Measurements from ENCODE around the gene TESK1.
A peak's percentile ranks its signal among the peaks of the same experiment; 100 is the strongest.

The TESK1 gene

DNA sequence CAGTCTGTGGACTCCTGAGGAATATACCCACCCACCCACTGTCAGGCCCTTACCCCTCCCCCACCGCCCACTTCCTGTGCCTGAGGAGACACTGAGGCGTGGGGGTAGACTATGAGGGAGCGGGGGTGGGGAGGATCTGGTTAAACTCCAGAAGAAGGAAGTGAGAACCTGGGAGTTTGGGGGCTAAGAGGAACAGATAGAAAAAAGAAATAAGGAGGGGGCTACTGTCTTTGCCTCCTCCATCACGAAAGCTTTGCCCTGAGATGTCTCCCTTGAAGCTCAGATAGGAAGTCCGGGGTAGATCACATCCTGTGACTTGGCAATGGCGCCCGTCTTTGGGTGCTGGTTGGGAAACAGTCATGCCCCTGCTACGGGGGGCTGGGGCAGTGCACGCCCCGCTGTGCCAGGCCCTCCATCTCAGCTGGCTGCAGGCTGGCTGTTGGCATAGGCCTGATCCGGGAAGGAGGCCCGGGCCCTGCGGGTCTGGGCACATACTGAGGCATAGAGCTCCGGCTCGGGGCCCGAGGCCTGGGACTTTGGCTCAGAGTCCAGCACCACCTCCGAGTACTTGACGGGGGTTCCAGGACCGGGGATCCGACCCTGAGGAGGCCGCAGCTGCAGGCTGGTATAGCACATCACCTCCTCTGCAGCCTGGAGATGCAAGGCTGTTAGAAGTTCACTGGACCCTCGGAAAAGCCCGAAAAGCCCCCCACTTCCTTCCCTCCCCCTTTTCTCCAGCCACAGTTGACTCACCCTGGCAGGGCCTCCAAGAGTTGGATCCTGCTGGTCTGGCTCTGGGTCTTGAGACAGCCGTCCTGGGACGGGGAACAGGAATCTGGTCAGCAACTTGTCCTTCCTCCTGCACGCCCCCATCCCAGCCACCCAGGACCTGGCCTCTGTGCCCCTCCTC, 44.6 kb downstream of the TESK1 start:
- DNase-seq = peak; percentile 55

DNA sequence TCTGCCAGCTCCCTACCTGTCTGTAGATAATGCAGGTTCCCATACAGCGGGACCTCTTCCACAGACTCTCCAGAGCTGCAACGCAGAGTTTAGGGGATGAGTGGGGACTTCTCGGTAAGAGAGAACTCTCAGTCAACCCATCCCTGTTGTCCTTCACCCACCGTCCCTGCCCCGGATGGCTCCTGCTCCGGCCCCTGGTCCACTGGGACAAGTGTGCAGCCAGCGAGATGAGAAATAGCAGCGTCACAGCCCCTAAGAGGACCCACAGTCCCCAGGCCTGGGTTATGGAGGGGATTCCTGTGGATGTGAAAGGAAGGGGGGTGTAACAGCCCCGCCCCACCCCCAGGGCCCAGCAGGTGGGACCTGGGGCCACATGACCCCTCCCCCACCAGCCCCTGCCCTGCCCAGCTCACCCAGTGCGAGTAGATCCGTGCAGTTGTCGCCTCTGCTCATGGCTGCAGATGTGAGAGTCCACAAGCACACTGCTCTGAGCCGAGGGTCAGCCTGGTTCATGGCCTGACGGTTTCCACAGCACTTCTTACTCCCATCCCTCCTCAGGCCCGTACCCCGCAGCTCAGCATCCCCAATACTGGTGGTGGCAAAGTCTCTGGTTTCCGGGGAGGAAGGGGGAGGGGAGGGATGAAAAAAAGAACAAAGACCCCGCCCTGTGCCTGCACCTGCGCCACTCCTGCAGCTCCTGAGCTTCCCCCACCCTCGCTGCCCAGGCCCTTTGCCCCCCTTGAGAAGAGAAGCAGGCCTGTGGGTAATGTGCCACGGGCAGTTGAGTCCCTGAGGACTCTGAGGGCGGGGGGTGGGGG, 45.5 kb downstream of the TESK1 start, which contains the start of gene SIT1:
TSS of gene SIT1 (minus strand) at position 591 of the 818 bp plus-strand sequence. CDS start at position 513, 78 bp downstream.
- no peak for DNase-seq

DNA sequence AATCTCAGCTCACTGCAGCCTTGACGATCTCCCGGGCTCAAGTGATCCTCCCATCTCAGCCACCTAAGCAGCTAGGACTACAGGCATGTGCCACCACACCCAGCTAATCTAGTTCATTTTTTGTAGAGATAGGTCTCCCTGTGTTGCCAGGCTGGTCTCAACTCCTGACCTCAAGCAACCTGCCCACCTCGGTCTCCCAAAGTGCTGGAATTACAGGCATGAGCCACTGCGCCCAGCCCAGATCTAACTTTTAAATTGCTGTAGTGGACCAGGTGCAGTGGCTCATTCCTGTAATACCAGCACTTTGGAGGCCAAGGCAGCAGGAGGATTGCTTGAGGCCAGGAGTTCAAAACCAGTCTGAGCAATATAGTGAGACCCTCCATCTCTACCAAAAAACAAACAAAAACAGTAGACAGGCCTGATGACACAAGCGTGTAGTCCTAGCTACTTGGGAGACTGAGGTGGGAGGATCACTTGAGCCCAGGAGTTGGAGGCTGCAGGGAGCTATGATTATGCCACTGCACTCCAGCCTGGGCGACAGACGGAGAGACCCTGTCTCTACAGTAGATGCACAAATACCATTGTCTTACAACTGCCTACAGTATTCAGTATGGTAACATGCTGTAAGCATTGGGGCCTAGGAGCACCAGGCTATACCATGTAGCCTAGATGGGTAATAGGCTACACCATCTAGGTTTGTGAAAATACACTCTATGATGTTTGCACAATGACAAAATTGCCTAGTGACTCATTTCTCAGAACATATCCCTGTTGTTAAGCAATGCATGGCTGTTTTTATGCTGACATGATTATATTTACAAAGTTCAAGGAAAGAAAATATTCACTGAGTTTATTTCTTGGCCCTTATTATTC, 47.1 kb downstream of the TESK1 start:
- peak; percentile 87 for DNase-seq

DNA sequence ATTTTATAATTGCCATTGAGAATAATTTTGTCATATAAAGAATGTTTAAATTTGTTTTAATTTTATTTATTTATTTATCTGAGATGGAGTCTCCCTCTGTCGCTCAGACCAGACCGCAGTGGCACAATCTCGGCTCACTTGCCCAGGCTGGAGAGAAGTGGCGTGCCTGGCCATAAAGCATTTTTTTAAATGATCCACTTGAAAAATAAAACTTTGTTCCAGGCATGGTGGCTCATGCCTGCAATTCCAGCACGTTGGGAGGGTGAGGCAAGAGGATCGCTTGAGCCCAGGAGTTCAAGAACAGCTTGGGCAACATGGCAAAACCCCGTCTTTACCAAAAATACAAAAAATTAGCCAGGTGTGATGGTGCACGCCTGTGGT, 47.8 kb downstream of the TESK1 start:
- no peak for DNase-seq

DNA sequence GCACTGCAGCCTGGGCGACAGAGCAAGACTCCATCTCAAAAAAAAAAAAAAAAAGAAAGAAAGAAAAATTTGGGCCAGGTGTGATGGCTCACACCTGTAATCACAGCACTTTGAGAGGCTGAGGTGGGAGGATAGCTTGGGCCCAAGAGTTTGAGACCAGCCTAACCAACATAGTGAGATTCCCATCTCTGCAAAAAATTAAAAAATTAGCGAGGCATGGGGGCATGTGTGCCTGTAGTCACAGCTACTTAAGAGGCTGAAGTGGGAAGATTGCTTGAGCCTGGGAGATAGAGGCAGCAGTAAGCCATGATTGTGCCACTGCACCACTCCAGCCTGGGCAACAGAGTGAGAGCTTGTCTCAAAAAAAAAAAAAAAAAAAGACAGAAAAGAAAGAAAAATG, 48.5 kb downstream of the TESK1 start:
- DNase-seq = no peak

DNA sequence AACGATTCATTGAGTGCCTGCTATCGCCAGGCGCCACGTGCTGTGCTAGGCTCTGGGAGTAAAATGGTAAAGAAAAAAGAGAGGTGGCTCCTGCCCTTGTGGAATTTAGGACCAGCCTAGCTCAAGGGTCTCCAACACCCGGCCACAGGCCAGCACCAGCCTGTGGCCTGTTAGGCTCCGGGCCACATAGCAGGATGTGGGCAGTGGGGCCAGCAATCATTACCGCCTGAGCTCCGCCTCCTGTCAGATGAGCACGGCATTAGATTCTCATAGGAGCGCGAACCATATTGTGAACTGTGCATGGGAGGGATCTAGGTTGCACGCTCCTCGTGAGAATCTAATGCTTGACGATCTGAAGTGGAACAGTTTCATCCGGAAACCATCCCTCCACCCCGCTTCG, 51.3 kb downstream of the TESK1 start:
- no peak for DNase-seq

DNA sequence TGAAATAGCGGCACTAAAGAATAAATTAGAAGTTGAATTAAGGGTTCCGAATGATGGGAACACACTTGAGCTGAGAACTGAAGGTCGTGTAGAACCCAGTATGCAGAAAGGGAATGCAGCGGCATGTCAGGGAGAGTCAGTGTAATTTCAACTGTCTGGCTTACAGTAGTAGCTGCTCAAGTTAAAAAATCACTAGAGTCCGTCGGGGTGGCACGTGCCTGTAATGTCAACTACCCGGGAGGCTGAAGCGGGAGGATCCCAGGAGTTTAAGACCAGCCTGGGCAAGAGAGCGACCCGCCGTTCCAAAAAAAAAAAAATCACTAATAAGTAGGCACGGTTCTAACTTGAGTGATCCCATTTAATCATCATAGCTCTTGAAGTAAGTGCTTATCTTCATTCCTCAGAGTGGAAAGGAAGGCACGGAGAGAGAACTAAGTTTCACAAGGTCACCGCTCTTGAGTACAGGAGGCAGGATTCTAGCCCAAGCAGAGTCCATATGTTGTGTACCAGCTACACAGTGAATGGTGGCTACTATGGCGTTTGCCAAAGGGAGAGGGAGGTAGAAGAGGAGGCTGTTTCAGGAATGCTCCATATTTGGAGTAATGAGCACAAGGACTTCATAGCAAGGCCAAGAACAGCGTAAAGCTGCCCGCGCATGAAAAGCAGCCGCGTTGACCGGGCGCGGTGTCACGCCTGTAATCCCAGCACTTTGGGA, 51.9 kb downstream of the TESK1 start:
- no peak for DNase-seq

DNA sequence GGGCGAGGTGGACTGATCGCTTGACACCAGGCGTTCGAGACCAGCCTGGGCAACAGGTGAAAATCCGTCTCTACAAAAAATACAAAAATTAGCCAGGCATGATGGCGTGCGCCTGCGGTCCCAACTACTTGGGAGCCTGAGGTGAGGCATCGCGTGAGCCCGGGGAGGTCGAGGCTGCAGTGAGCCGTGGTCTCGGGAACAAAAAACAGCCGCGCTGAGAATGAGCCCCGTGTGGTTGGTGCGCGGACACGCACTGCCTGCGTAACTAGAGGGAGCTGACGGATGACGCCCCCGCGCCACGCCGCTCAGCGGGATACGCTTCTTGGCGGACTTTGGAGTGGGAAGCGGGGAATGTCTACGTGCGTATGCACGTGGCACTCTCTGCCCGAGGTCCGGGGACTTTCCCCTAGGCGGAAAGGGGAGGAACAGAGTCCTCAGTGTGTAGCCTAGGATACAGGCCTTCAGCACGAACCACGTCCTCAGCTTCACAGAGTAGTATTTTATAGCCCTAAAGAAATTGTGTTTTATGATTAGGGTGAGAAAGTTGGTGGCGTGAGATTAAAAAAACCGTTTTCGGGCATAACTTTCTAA, 52.6 kb downstream of the TESK1 start, which contains the start of gene RMRP:
TSS of gene RMRP (minus strand) at position 474 of the 591 bp plus-strand sequence.
- DNase-seq = peak; percentile 99

DNA sequence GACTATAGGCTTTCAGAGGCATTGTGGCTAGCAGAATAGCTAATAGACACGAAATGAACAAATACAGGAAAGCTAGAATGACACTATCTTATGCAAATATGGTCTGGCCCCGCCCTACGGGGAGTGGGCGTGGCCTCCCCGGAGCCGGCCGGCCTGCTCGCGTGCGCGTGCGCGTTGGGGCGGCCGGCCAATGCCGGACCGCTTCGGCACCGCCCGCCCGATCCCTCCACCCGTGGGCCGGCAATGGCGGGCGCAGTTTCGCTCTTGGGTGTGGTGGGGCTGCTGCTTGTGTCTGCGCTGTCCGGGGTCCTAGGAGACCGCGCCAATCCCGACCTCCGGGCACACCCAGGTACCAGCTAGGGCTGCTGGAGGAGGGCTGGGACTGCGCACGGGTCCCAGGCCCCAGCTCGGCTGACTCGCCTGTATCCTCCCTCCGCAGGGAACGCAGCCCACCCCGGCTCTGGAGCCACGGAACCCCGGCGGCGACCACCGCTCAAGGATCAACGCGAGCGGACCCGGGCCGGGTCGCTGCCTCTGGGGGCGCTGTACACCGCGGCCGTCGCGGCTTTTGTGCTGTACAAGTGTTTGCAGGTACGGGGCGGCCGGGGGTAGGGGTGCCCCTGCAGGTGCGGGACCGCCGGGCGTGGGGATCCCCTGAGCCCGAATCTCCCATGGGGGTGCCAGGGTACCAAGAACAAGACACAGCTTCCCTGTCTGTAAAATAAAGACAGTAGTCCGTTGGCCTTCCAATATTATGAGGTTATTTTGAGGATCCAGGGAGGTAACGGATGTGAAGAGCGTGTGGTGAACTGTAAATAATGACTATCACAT, 53.3 kb downstream of the TESK1 start, which contains the start of gene CCDC107:
TSS of gene CCDC107 (plus strand) at position 156 of the 831 bp plus-strand sequence. CDS start at position 244, 88 bp downstream.
- peak; percentile 97 for DNase-seq

DNA sequence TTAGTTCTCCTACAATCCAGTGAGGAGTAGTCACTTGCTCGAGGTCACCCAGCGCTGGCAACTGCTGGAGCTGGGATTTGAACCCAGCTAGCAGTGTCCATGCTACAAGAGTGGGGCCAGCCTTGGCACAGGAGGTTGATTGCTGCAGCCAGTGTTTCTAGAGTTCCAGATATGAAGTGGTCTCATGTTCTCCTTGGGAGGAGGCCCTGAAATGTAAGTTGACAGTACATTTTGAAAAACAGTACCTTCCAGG, 53.8 kb downstream of the TESK1 start:
- peak; percentile 35 for DNase-seq

DNA sequence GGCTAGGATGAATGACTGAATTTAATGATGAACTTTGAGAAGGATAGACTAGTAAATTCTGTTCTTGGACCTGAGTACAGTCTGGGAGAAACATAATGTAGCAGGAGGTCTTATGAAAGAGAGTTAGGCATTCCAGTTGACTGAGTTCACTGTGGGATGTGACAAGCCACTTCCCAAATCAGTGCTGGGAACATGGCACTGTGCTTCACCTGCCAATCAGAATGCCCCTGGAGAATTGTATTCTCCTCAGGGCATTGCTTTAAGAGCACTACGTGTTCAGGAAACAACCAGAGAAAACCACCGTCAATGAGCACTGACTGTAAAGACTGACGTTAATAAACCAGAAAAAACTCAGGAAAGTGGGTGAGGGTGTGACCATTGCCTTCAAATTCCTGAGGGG, 54.3 kb downstream of the TESK1 start:
- no peak for DNase-seq
